Kidney capillary endothelial cell (primary cell): ENCODE measurements around the gene SHKBP1.
"Not testable (repeated sequence)": the region's sequence is repeated elsewhere in the genome, so short reads cannot be mapped to it uniquely, and the experiment has no call there.

Experiments
- DNase-seq: peaks from one replicate; pipeline ENCODE4 v3.0.0-alpha.2; 2018; ENCODE audit warnings: low spot score

Gene SHKBP1

GRCh38 chr19:40555978-40556689 is 20.5 kb upstream of the SHKBP1 start:
- DNase-seq: no peak

- DNase-seq: no peak
Observed at GRCh38 chr19:40556953-40557530, 19.6 kb upstream of the SHKBP1 start.

- no peak for DNase-seq
Observed at GRCh38 chr19:40559394-40559793, 17.3 kb upstream of the SHKBP1 start.

- DNase-seq: no peak
Observed at GRCh38 chr19:40560092-40560507, 16.6 kb upstream of the SHKBP1 start.

GRCh38 chr19:40561947-40562346 is 14.7 kb upstream of the SHKBP1 start:
- no peak for DNase-seq

- DNase-seq: not testable (repeated sequence)
Observed at GRCh38 chr19:40564535-40564934, 12.1 kb upstream of the SHKBP1 start.

GRCh38 chr19:40565355-40565754 is 11.3 kb upstream of the SHKBP1 start:
- no peak for DNase-seq

- no peak for DNase-seq
Observed at GRCh38 chr19:40565910-40566495, 10.7 kb upstream of the SHKBP1 start.

- DNase-seq: no peak
Observed at GRCh38 chr19:40567040-40567749, 9.5 kb upstream of the SHKBP1 start.

GRCh38 chr19:40567750-40568494 is 8.8 kb upstream of the SHKBP1 start:
- DNase-seq: no peak

GRCh38 chr19:40570313-40571004 is 6.2 kb upstream of the SHKBP1 start:
- peak; percentile 99 for DNase-seq

- no peak for DNase-seq
Observed at GRCh38 chr19:40571005-40571318, 5.7 kb upstream of the SHKBP1 start.

GRCh38 chr19:40571831-40572495 is 4.7 kb upstream of the SHKBP1 start:
- no peak for DNase-seq

- DNase-seq: no peak
Observed at GRCh38 chr19:40575326-40575725, 1.3 kb upstream of the SHKBP1 start.

- DNase-seq: no peak
Observed at GRCh38 chr19:40576151-40576584, 505 bp upstream of the SHKBP1 start.

- no peak for DNase-seq
Observed at GRCh38 chr19:40578442-40578908, 1.8 kb downstream of the SHKBP1 start.

- DNase-seq: no peak
Observed at GRCh38 chr19:40580619-40581018, 3.9 kb downstream of the SHKBP1 start.

- DNase-seq: no peak
Observed at GRCh38 chr19:40581531-40581930, 4.9 kb downstream of the SHKBP1 start.

GRCh38 chr19:40582467-40582866 is 5.8 kb downstream of the SHKBP1 start:
- no peak for DNase-seq

- DNase-seq: no peak
Observed at GRCh38 chr19:40583283-40583682, 6.6 kb downstream of the SHKBP1 start.

- DNase-seq: no peak
Observed at GRCh38 chr19:40584007-40584406, 7.3 kb downstream of the SHKBP1 start.
